NCI-H510A treated with DMSO at 0.1 percent for 48 hours (cell line): ENCODE data around the gene HBB.
"Not testable (repeated sequence)": the region's sequence is repeated elsewhere in the genome, so short reads cannot be mapped to it uniquely, and the experiment has no call there.

Experiments
- DNase-seq: peaks from one replicate; lab custom pipeline; 2025; lab: John Stamatoyannopoulos, UW

The HBB gene

GRCh38 chr11:5226732-5227310, at the start of gene HBB:
Gene HBB (minus strand): TSS chr11:5227071. CDS start chr11:5227021, 50 bp downstream.
- DNase-seq = no peak

DNA sequence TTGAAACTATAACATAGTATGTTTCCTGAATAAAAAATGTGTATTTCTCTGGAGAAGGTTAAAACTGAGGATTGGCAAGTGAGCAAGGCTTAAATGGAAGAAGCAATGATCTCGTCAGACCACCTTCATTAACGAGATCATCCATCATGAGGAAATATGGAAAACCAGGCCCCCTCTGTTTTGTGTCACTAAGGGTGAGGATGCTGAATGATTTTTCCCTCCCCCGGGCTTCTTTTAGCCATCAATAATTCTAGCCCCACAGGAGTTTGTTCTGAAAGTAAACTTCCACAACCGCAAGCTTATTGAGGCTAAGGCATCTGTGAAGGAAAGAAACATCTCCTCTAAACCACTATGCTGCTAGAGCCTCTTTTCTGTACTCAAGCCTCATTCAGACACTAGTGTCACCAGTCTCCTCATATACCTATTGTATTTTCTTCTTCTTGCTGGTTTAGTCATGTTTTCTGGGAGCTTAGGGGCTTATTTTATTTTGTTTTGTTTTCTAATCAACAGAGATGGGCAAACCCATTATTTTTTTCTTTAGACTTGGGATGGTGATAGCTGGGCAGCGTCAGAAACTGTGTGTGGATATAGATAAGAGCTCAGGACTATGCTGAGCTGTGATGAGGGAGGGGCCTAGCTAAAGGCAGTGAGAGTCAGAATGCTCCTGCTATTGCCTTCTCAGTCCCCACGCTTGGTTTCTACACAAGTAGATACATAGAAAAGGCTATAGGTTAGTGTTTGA, 48.7 kb upstream of the HBB start:
- DNase-seq = no peak

DNA sequence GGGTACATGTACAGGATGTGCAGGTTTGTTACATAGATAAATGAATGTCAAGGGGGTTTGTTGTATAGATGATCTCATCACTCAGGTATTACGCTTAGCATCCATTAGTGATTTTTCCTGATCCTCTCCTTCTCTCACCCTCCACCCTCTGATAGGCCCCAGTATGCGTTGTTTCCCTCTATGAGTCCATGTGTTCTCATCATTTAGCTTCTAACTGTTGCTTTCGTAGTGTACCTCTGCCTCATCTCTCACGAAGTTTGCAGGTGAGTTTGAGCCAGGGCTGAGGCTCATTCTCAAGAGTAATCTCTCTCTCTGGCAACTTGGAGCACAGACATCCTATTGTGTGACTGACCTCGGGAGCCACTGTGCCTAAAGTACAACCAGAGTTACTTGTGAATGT, 47.5 kb upstream of the HBB start:
- no peak for DNase-seq

DNA sequence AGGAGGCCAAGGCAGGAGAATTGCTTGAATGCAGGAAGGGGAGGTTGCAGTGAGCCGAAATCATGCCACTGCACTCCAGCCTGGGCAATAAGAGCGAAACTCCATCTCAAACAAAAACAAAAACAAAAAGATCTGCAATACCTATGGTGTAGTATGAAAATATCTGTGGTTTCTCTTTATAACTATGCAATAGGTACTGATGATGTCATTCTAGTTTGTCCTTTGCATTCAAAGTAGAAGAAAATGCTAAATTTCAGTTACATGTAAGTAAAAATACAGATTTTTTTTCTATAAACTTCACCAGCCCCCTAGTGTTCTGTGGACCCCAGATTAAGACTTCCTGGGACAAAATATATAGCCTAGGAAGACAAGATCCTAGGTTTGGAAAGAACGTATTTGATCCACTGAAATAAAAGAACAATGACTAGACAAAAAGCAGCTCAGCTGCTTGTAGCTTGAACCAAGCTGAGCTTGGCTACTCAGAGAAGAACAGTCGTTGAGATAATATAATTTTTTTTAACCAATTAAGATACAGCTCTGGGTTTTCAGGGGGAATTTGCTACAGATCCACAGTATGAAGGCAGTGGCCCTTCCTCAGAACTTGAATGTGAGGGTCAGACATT, 45.6 kb upstream of the HBB start:
- DNase-seq = no peak

GRCh38 chr11:5269715-5270147, 42.9 kb upstream of the HBB start, which contains the start of gene HBE1:
Gene HBE1 (minus strand): TSS chr11:5269945. CDS start chr11:5269890, 55 bp downstream.
- no peak for DNase-seq

DNA sequence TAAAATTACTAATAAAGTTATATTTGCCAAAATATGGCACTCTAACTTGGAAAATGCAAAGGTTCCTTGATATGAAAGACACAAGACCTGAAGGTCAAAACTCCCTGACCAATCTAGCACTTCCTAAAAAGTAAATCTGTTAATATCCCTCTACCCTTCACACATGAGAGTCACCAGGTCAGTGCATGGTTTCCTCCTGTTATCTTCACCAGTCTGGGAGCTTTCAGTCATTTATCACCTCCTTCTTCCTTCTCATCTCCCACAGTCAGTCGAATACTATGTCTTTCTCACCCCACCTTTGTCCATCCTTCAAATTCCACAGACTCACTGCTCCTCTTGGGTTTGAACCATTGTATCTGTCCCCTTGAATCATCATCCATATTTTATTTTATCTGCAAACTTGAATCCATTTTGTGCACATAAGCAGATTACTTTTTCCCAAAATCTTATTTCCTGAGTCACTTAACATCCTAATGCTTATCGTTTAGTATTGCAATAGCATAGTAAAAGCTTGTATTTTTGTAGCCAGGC, 40.2 kb upstream of the HBB start:
- DNase-seq = no peak

DNA sequence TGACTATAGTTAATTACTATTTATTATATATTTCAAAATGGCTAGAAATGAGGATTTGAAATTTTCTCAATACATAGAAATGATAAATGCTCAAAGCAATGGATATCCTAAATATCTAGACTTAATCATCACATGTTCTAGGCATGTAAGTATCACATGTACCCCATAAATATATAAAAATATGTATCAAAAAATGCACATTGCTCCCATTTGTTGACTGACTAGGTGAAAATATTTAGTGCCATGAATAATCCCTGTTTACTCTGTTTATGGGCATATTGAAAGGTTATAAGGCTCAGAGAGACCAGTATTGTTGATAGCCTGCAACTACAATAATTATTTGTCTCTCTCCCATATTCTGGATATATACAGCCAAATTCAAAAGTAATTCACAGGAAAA, 39.7 kb upstream of the HBB start:
- no peak for DNase-seq

GRCh38 chr11:5265832-5266231, 39.0 kb upstream of the HBB start:
- DNase-seq = no peak

DNA sequence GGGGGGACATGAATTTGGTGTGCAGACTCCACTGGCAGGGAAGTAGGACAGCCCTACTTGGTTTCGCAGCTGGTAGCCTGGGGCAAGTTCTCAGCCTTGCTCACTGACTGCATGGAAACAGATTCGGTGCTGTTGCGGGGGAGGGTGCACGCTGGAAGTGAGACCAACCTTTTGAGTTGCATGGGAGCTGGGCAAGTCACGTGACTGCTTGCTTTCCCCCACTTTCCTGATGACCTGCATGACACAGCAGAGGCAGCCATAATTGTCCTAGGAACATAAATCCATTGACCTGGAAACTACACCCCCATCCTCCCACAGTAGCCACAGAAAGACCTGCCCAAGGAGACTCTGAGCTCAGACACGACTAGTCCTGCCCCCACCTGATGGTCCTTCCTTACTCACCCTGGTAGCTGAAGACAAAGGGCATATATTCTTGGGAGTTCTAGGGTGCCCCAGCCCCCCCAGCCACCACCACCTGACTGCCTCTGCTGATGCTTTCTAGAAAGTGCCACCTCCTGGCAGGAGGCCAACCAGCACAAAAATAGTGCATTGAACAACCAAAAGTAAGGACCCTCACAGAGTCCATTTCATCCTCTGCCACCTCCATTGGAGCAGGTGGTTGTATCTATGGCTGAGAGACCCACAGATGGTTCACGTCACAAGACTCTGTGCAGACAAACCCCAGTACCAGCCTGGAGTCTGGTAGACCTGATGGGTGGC, 31.8 kb upstream of the HBB start:
- no peak for DNase-seq

GRCh38 chr11:5257296-5257695, 30.4 kb upstream of the HBB start:
- no peak for DNase-seq

GRCh38 chr11:5254646-5255413, 28.0 kb upstream of the HBB start, which contains the start of gene HBG2:
Gene HBG2 (minus strand): TSS chr11:5254781. CDS start chr11:5254728, 53 bp downstream.
- not testable (repeated sequence) for DNase-seq

DNA sequence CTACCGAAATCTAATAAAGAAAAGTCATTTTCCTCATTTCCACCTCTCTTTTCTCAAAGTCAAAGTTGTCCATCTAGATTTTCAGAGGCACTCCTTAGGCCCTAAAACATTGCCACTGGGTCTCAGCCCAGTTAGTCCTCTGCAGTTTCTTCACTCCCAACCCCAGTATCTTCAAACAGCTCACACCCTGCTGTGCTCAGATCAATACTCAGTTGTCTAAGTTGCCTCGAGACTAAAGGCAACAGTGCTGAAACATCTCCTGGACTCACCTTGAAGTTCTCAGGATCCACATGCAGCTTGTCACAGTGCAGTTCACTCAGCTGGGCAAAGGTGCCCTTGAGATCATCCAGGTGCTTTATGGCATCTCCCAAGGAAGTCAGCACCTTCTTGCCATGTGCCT, 27.2 kb upstream of the HBB start:
- DNase-seq = not testable (repeated sequence)

DNA sequence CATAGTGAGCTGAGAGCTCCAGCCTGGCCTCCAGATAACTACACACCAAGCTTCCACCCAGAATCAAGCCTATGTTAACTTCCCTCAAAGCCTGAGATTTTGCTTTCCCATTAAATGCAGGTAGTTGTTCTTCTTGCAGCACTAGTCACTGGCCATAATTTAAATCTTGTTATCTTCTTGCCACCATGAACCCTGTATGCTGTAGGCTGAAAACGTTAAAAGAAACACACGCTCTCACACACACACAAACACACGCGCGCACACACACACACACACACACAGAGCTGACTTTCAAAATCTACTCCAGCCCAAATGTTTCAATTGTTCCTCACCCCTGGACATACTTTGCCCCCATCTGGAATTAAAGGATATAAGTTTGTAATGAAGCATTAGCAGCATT, 26.6 kb upstream of the HBB start:
- DNase-seq = not testable (repeated sequence)

DNA sequence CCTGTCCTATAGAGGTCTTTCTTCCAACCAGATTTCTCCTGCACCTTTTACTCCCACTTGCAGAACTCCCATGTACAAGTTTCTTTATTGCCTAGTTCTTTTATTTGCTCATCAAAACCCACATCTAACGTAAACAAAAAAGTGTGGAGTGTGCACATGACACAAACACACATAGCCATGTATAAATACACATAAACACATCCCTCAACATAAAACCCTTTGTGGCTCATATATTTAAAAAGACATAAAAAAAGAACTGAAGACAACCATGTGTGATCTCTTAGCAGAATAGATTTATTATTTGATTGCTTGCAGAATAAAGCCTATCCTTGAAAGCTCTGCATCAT, 26.0 kb upstream of the HBB start:
- no peak for DNase-seq

DNA sequence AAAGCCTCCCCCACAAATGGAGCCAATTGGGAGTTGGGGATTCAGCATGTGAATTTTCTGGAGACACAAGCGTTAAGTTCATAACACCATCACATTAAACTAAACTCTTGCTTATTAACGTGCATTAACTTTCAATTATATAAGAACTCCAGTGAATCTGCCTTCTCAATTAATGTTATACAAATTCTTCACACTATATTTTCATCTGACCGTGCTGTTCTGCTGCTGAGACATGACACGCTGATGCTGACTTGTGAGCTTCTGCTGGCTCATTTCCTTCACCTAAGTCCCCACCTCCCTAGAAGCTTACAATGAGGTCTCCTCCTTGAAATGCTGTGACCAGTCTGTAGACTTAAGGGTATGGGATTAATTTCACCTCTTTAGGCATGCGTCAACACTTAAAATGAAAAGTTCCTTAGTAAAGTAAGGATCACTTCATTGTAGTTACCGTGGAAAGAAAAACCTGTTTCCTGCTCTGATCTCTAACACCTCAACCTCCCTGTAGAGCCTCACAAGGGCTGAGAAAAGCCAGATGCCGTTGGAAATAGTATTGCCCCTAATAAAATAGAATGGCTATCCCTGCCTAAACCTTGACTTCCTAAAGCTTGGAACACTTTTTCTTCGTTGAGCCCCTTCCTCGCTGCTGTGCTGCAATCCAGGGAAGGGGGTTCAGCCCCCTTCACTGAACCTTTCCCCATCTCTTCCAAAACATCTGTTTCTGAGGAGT, 25.5 kb upstream of the HBB start:
- no peak for DNase-seq

GRCh38 chr11:5251746-5252145, 24.9 kb upstream of the HBB start:
- DNase-seq = no peak

GRCh38 chr11:5250543-5251204, 23.8 kb upstream of the HBB start:
- no peak for DNase-seq

DNA sequence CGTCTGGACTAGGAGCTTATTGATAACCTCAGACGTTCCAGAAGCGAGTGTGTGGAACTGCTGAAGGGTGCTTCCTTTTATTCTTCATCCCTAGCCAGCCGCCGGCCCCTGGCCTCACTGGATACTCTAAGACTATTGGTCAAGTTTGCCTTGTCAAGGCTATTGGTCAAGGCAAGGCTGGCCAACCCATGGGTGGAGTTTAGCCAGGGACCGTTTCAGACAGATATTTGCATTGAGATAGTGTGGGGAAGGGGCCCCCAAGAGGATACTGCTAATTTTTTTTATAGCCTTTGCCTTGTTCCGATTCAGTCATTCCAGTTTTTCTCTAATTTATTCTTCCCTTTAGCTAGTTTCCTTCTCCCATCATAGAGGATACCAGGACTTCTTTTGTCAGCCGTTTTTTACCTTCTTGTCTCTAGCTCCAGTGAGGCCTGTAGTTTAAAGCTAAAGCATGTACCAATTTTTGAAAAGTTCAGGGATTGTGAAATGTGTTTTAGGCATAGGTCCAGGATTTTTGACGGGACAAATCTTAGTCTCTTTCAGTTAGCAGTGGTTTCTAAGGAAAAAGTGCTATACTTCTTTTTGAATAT, 23.0 kb upstream of the HBB start, which contains the start of gene HBG1:
TSS of gene HBG1 (minus strand) at position 51 of the 590 bp plus-strand sequence. CDS start 53 bp downstream, outside the sequence.
- DNase-seq = not testable (repeated sequence)

GRCh38 chr11:5248498-5248897, 21.6 kb upstream of the HBB start:
- not testable (repeated sequence) for DNase-seq
